Right lobe of liver (tissue), 6 donors: ENCODE results near the gene RELL2. TPM values are rescaled to one million over a fixed set of nuclear protein-coding genes. Genes with fewer than 3 reads are reported as not detected.

Experiments used
- ATAC-seq, 4 donors: fragments of 200-7000 bp; cut with Tn5 transposase; one replicate each; pipeline ENCODE4 v1.9.1; 2020; ENCODE audit warnings: mild to moderate bottlenecking in 4 of 4, moderate library complexity in 4 of 4
- DNase-seq, 3 donors: peaks; one replicate each; pipeline ENCODE4 v3.0.0-alpha.2; 2020
- H3K27ac ChIP-seq, 3 donors: fragments of 200-600 bp; one replicate each; pipeline ENCODE4 v1.8.0; 2022
- H3K27me3 ChIP-seq, 2 donors: fragments of 200-600 bp; one replicate each; pipeline ENCODE4 v1.8.0; 2022
- H3K36me3 ChIP-seq, 4 donors: fragments of 200-600 bp; sonication (generic) in 1 of 4; one replicate each; pipeline versions ENCODE4 v1.5.1 to v1.8.0; 2017 to 2022; ENCODE audit warnings: control low read depth in 1 of 4
- H3K4me1 ChIP-seq, 4 donors: fragments of 200-600 bp; sonication (generic) in 1 of 4; one replicate each; pipeline versions ENCODE4 v1.5.1 to v1.8.0; 2017 to 2022; ENCODE audit warnings: control low read depth in 1 of 4
- H3K4me3 ChIP-seq, 3 donors: fragments of 200-600 bp; one replicate each; pipeline ENCODE4 v1.8.0; 2022
- H3K9me3 ChIP-seq, 4 donors: fragments of 200-600 bp; sonication (generic) in 1 of 4; one replicate each; pipeline versions ENCODE4 v1.5.1 to v1.8.0; 2017 to 2022; ENCODE audit warnings: control low read depth in 1 of 4
- POLR2A ChIP-seq: fragments of 450-650 bp; IDR thresholded peaks from one replicate; pipeline ENCODE4 v1.6.1; 2017; ENCODE audit warnings: antibody characterized with exemption, mild to moderate bottlenecking
- WGBS: methylation state at CpG from one replicate; pipeline ENCODE4 v1.1.6; 2018; ENCODE audit warnings: low coverage, low lambda C conversion rate; ENCODE audit not compliant: insufficient coverage; ENCODE audit errors: missing lambda C conversion rate; 5-methylcytosine and 5-hydroxymethylcytosine counted together
- intact Hi-C, 2 donors: fragments of 100-400 bp; cut with DNase I; formaldehyde crosslinking; loops; one replicate each; pipeline versions ENCODE4 v1.11.2 to v1.14.1; 2022
- small RNA-seq, 2 experiments: library from RNA; depleted of rRNA; stranded (forward); fragments of <200 nt; gene quantifications; one replicate each; pipeline ENCODE3, GENCODE V24; 2016
- total RNA-seq, 6 experiments: library from RNA; depleted of rRNA in 2 of 6; stranded (reverse); fragments of >200 nt in 2 of 6; fragmentation: NEBNext Ultra II Directional in 3 of 6; extraction: Animal tissue kit (Norgen Biotek cat#: 25700) in 3 of 6; gene quantifications; one replicate each; pipeline versions ENCODE4 v1.1.0 to v1.2.4, GENCODE V29; 2016 to 2023
- TF ChIP-seq, protein P1 (sequence below), 4 donors: fragments of 200-600 bp in 3 of 4; fragments of 450-650 bp in 1 of 4; IDR thresholded peaks; one replicate each; pipeline versions ENCODE4 v1.5.1 to v1.8.0; 2016 to 2022; ENCODE audit warnings: antibody characterized with exemption in 4 of 4, mild to moderate bottlenecking in 2 of 4
- donor health status: DM: no; HTN: yes; CAD: no.
- donor health status: DM: no; HTN: no; CAD: no.
- donor health status: DM: no; HTN: no; CAD: no.
- donor health status: DM: no; HTN: yes; CAD: no.
- donor health status: DM: no; HTN: yes; CAD: no.

Gene RELL2
- total RNA-seq, 6 experiments from 2014 or later, result 0.53 to 2.6 (median 1.2) TPM

DNA sequence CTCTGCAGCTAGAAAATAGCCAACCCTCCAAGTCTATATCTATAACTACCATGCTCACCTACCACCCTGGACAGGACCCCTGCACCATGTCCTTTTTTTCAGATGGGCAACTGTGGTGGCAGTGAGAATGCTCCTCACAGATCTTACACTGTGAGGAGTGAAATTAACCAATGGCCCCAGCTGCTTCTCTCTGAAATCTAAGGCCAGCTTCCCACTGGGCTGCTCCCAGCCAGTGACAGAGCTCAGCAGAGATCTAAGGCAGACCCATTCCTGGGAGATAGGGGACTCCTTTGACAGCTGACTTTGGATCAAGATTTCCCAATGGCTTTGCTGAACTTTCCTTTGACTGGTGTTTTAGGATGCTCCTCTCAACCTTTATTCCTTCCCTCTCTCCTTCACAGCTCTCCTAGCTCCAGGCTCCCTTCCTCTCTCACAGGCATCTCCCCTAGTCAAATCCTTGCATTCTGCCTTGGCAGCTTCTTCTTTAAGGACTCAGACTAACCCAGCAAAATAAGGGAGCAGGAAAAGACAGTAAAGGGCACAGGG is 46.9 kb downstream of the RELL2 start:
- TF ChIP-seq, protein P1, sequence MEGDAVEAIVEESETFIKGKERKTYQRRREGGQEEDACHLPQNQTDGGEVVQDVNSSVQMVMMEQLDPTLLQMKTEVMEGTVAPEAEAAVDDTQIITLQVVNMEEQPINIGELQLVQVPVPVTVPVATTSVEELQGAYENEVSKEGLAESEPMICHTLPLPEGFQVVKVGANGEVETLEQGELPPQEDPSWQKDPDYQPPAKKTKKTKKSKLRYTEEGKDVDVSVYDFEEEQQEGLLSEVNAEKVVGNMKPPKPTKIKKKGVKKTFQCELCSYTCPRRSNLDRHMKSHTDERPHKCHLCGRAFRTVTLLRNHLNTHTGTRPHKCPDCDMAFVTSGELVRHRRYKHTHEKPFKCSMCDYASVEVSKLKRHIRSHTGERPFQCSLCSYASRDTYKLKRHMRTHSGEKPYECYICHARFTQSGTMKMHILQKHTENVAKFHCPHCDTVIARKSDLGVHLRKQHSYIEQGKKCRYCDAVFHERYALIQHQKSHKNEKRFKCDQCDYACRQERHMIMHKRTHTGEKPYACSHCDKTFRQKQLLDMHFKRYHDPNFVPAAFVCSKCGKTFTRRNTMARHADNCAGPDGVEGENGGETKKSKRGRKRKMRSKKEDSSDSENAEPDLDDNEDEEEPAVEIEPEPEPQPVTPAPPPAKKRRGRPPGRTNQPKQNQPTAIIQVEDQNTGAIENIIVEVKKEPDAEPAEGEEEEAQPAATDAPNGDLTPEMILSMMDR (IDR thresholded peaks at IDR 0.05), result no peak
- no peak for TF ChIP-seq POLR2A
- no peak for DNase-seq
- Histone ChIP-seq H3K27ac (no peak overlapping the region), H3K4me3 (no peak overlapping the region), H3K9me3 (no peaks in the 10 kb centered on the region), H3K27me3 (no peaks in the 10 kb centered on the region), H3K4me1 (peaks cover 0 to 9% (median 2%) of the 10 kb centered on the region in 4 donors), H3K36me3 (no peaks in the 10 kb centered on the region)
- no peak for ATAC-seq
- intact Hi-C loops, result no loop called here

DNA sequence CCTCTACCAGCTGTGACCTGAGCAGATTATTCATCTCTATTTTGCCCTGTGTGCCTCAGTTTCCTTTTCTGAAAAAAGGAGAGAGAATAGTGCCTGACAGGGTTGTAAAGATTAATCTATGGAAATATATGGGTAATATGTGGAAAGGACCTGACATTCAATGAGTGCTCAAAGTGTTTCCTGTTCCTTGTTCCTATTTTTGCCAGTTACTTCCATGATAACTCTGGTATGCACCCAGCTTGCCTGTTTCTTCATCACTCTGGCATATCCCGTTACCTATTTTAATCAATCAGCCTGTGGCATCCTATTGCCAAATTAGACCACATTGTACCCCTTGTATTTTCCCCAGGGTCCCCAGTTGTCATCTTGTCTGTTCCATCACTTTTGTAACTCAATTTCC is 48.8 kb downstream of the RELL2 start:
- DNase-seq (no peak), ATAC-seq (no peak)
- no CpG with 5 or more reads among the region's 1 CpG for WGBS
- Histone ChIP-seq H3K9me3 (no peaks in the 10 kb centered on the region), H3K27me3 (no peaks in the 10 kb centered on the region), H3K4me1 (peaks cover 0 to 9% (median 2%) of the 10 kb centered on the region in 4 donors), H3K4me3 (no peak overlapping the region), H3K36me3 (no peaks in the 10 kb centered on the region), H3K27ac (no peak overlapping the region)
- intact Hi-C loops, result no loop called here
- TF ChIP-seq, protein P1 (IDR thresholded peaks at IDR 0.05), result no peak
- TF ChIP-seq POLR2A, result no peak

DNA sequence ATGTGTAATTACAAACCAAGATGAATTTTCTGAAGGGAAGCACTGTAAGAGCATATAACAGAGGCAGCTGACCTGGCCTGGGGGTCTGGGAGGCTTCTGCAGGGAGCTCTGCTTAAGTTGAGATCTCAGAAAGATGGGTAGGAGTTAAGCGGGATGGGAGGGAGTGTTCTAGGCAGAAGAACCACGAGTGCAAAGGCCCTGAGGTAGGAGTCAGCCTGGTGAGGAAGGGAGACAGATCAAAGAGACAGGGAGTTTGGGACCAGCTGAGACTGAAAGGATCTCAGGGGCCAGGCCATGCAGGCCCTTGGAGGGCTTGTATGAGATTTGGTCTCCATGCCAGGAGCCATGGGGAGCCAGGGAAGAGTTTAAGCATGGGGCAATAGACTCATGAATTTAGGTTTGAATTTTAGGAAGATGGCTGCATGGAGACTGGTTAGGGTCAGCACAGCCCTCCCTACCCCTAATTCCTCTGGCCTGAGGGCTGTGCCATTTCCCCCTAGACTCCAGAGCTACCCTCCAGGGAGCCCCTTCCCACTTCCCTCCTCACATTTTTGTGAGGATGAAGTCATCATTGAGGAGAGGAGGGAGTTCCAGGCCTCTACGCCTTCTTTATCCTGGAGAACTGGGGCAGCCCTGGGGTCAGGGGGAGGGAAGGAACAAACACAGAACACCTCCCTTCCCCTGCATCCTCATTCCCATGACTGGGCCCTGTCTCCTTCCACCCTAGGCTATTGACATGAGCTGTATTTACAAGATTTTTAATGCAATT is 50.0 kb downstream of the RELL2 start:
- DNase-seq, result no peak
- ATAC-seq, result no peak
- Histone ChIP-seq H3K27me3 (no peaks in the 10 kb centered on the region), H3K4me3 (no peak overlapping the region), H3K36me3 (no peaks in the 10 kb centered on the region), H3K4me1 (peaks cover 0 to 10% (median 2%) of the 10 kb centered on the region in 4 donors), H3K9me3 (no peaks in the 10 kb centered on the region), H3K27ac (no peak overlapping the region)
- TF ChIP-seq, protein P1 (IDR thresholded peaks at IDR 0.05), result no peak
- no peak for TF ChIP-seq POLR2A
- 62% methylated on average over 3 of the region's 3 CpGs for WGBS
- intact Hi-C loops, result no loop called here

Small RNAs within 50 kb of the gene (small RNA-seq; reads per million reads assigned to genes)
- 0 reads per million in 2 experiments for gene RPS27AP10

Other genes with a start within 250 kb of the RELL2 start
- 1 to 10 TPM; 1.6 to 5.5 (median 2.4) TPM for gene PCDHGB4, start 249.3 kb upstream of the RELL2 start, total RNA-seq
- gene PCDHGA8, start 244.4 kb upstream of the RELL2 start, total RNA-seq, result under 1 TPM; 0.27 to 0.88 (median 0.50) TPM
- gene PCDHGB5, start 239.1 kb upstream of the RELL2 start, total RNA-seq, result 1 to 10 TPM; 3.0 to 6.8 (median 4.0) TPM
- gene PCDHGA9, start 234.2 kb upstream of the RELL2 start, total RNA-seq, result 1 to 10 TPM; 1.0 to 2.5 (median 1.3) TPM
- gene PCDHGB6, start 229.0 kb upstream of the RELL2 start, total RNA-seq, result 1 to 10 TPM; 1.9 to 5.0 (median 2.9) TPM
- gene PCDHGA10, start 224.0 kb upstream of the RELL2 start, total RNA-seq, result 1 to 10 TPM; 1.5 to 4.6 (median 2.8) TPM
- 1 to 10 TPM; 1.2 to 3.7 (median 2.7) TPM for gene PCDHGB7, start 219.3 kb upstream of the RELL2 start, total RNA-seq
- gene PCDHGA11, start 215.9 kb upstream of the RELL2 start, total RNA-seq, result 1 to 10 TPM in 3 of 6 experiments, under 1 TPM in 3; 0.81 to 1.7 (median 1.1) TPM
- gene PCDHGA12, start 206.5 kb upstream of the RELL2 start, total RNA-seq, result 1 to 10 TPM in 4 of 6 experiments, under 1 TPM in 2; 0.73 to 1.6 (median 1.3) TPM
- 10 to 100 TPM in 1 of 6 experiments, 1 to 10 TPM in 5; 6.1 to 10.6 (median 7.6) TPM for gene PCDHGC3, start 161.0 kb upstream of the RELL2 start, total RNA-seq
- 10 to 100 TPM in 1 of 6 experiments, under 1 TPM in 5; 0.20 to 10.7 (median 0.34) TPM for gene PCDHGC4, start 152.0 kb upstream of the RELL2 start, total RNA-seq
- gene PCDHGC5, start 147.9 kb upstream of the RELL2 start, total RNA-seq, result under 1 TPM; 0.24 to 0.37 (median 0.32) TPM
- 100 to 1,000 TPM in 4 of 6 experiments, 10 to 100 TPM in 2; 93.7 to 114 (median 107) TPM for gene DIAPH1, start 18.0 kb upstream of the RELL2 start, total RNA-seq
- gene HDAC3, start 148 bp upstream of the RELL2 start, total RNA-seq, result 10 to 100 TPM; 18.2 to 26.5 (median 23.3) TPM
- gene FCHSD1, start 14.4 kb downstream of the RELL2 start, total RNA-seq, result 1 to 10 TPM in 5 of 6 experiments, under 1 TPM in 1; 0.77 to 6.4 (median 3.3) TPM
- 1 to 10 TPM; 1.4 to 6.0 (median 3.7) TPM for gene ARAP3, start 45.2 kb downstream of the RELL2 start, total RNA-seq
- 10 to 100 TPM; 20.8 to 44.1 (median 29.4) TPM for gene PCDH1, start 241.4 kb downstream of the RELL2 start, total RNA-seq